PC-3 (cell line): ENCODE results near the gene YAE1.

ENCODE experiments used
- CTCF ChIP-seq: fragments of 300-600 bp; sonication (generic); conservative IDR thresholded peaks from 2 replicates; pipeline ENCODE4 v1.5.1; 2017; ENCODE audit warnings: antibody characterized with exemption, low read depth, mild to moderate bottlenecking, low read length
- EZH2 ChIP-seq: fragments of 300-600 bp; sonication (generic); IDR thresholded peaks from one replicate; pipeline ENCODE4 v1.6.1; 2017; ENCODE audit warnings: antibody characterized with exemption, mild to moderate bottlenecking, low read length; ENCODE audit not compliant: unreplicated experiment

DNA sequence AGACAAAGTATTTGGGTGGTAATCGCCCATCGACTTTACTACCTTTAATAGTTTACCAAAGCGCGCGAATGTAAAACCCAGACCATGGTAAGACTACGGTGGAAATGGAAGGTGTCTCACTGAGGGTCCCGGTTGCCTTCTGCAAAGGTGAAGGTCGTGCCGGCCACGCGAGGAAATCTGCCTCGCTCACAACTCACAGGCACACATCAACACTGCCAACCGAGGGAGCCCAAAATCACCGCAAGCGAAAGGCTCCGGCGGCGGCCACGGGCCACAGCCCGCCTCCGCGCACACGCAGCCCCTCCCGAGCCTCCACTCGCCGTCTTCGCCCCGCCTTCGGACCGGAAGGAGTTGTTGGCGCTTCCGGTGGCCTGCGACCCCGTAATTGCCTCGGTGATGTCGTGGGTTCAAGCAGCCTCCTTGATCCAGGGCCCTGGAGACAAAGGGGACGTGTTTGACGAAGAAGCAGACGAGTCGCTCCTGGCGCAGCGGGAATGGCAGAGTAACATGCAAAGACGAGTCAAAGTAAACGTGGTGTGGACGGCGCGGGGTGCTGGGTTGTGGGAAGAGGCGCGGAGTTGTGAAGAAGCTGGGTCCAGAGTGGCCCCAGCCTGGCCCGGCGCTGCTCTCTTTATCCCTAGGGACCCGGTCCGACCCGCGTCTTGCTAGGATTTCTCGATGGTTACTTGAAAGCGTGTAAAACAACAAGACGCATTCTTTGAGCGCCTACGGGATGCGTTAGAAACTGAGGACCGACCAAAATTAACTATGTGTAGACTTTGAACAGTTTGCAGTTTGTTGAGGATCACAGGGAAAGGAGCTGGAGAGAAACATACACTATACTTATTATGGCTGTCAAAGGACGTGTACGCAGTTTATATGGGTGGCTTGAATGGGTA lies at the start of gene YAE1:
- TF ChIP-seq CTCF (no peak), EZH2 (no peak)
